SH-SY5Y (cell line): Measurements from ENCODE around the gene LYPD6B.

Experiments used
- GATA2 ChIP-seq: IDR thresholded peaks from 2 replicates; pipeline ENCODE4 v1.6.1; 2011; ENCODE audit warnings: mild to moderate bottlenecking, low read depth, low read length
- GATA3 ChIP-seq: IDR thresholded peaks from 2 replicates; pipeline ENCODE4 v1.6.1; 2011; ENCODE audit warnings: low read depth, mild to moderate bottlenecking, low read length, moderate library complexity

DNA sequence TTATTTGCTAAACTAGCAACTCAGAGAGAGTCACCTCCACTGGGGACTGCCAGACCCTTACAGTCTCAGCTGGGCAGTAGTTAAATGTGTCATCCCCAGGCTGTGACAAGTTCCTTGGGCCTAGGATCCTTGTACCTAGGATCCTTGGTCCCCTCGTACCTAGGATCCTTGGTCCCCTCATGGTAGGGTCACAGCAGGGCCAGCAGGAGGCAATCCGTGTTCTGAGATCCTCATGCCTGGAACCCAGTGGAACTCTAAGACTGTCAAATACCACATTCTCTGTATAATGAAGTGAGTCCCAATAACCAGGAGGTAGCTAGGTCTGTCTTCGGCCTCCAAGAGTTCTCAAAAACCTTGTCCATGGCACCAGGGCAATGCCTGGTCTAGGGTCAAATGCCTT, 60.8 kb downstream of the LYPD6B start:
- TF ChIP-seq GATA2 (no peak), GATA3 (no peak)
